GM12878 (cell line): Measurements from ENCODE around the gene KRTAP10-7. TPM values are rescaled to one million over a fixed set of nuclear protein-coding genes. Genes with fewer than 3 reads are reported as not detected.

ENCODE experiments used
- ATF3 ChIP-seq: IDR thresholded peaks from 2 replicates; pipeline ENCODE4 v1.6.1; 2011; ENCODE audit warnings: low read depth, mild to moderate bottlenecking, low read length, moderate library complexity, borderline replicate concordance; ENCODE audit errors: extremely low read depth
- CHD1 ChIP-seq: IDR thresholded peaks from 2 replicates; pipeline ENCODE4 v1.6.1; 2012; ENCODE audit warnings: low read depth, low read length, improper control_type of control experiment
- MTA3 ChIP-seq: IDR thresholded peaks from 2 replicates; pipeline ENCODE4 v1.6.1; 2012; ENCODE audit warnings: low read length, inconsistent platforms, borderline replicate concordance
- NFXL1 ChIP-seq: fragments of 450-650 bp; IDR thresholded peaks from 2 replicates; pipeline ENCODE4 v1.6.1; 2017; ENCODE audit warnings: antibody characterized with exemption, mild to moderate bottlenecking, borderline replicate concordance
- NR2C2 ChIP-seq: IDR thresholded peaks from 2 replicates; pipeline ENCODE4 v1.6.1; 2011; ENCODE audit warnings: borderline replicate concordance, low read depth; ENCODE audit not compliant: control insufficient read depth, insufficient read length
- ZBTB40 ChIP-seq: fragments of 450-650 bp; IDR thresholded peaks from 2 replicates; pipeline ENCODE4 v1.6.1; 2016; ENCODE audit warnings: mild to moderate bottlenecking, moderate library complexity, borderline replicate concordance
- polyA plus RNA-seq, 11 experiments: library from polyadenylated mRNA; depleted of rRNA in 4 of 11; unstranded in 6 of 11; stranded (reverse) in 5 of 11; fragments of >200 nt; fragmentation: Nextera tagmentation in 4 of 11; fragmentation: Illumina TruSeq in 1 of 11; extraction: Ambion mirVana in 4 of 11; extraction: Trizol in 1 of 11; gene quantifications; 1 replicate in 1 of 11; 2 replicates in 10 of 11; pipeline versions ENCODE4 v1.2.1 to v1.2.3, GENCODE V29; 2011 to 2016; ENCODE audit warnings: inconsistent platforms in 2 of 11, missing spikeins in 2 of 11, low read depth in 1 of 11
- total RNA-seq, 4 experiments: library from RNA; depleted of rRNA in 3 of 4; stranded (reverse); fragments of >200 nt in 3 of 4; fragmentation: Illumina TruSeq in 1 of 4; extraction: Trizol in 1 of 4; gene quantifications; 2 replicates each; pipeline versions ENCODE4 v1.2.1 to v1.2.3, GENCODE V29; 2013 to 2021
- TF ChIP-seq, protein P1 (sequence below): fragments of 450-650 bp; IDR thresholded peaks from 2 replicates; pipeline ENCODE4 v1.6.1; 2018; ENCODE audit warnings: borderline replicate concordance, mild to moderate bottlenecking; ENCODE audit not compliant: partially characterized antibody

The KRTAP10-7 gene
- total and polyA plus RNA-seq, 10 of the 15 experiments (the other 5 are each of a cell fraction or from before 2014, with no cell fraction given) = not detected

GRCh38 chr21:44558695-44559094 lies 41.7 kb upstream of the KRTAP10-7 start, which contains the start of gene KRTAP10-3 (continued):
- no peak for TF ChIP-seq ZBTB40
- no peak for TF ChIP-seq NFXL1
- no peak for TF ChIP-seq MTA3
- TF ChIP-seq ATF3 = no peak
- TF ChIP-seq, protein P1, sequence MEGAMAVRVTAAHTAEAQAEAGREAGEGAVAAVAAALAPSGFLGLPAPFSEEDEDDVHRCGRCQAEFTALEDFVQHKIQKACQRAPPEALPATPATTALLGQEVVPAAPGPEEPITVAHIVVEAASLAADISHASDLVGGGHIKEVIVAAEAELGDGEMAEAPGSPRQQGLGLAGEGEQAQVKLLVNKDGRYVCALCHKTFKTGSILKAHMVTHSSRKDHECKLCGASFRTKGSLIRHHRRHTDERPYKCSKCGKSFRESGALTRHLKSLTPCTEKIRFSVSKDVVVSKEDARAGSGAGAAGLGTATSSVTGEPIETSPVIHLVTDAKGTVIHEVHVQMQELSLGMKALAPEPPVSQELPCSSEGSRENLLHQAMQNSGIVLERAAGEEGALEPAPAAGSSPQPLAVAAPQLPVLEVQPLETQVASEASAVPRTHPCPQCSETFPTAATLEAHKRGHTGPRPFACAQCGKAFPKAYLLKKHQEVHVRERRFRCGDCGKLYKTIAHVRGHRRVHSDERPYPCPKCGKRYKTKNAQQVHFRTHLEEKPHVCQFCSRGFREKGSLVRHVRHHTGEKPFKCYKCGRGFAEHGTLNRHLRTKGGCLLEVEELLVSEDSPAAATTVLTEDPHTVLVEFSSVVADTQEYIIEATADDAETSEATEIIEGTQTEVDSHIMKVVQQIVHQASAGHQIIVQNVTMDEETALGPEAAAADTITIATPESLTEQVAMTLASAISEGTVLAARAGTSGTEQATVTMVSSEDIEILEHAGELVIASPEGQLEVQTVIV = no peak
- TF ChIP-seq NR2C2 = no peak
- TF ChIP-seq CHD1 = no peak
